HEK293 (cell line): ENCODE data around the gene ELF1.

Experiments
- CTCF ChIA-PET: fragments of 350-600 bp; formaldehyde crosslinking; extraction: SDS; loops from one replicate; lab custom pipeline; 2021; ENCODE audit warnings: antibody characterized with exemption; lab: Yijun Ruan, JAX
- POLR2A ChIA-PET: fragments of 300-600 bp; formaldehyde crosslinking; extraction: SDS; loops from one replicate; lab custom pipeline; 2020; ENCODE audit warnings: antibody characterized with exemption, inconsistent platforms; lab: Yijun Ruan, JAX
- H3K27ac ChIP-seq: fragments of 200-500 bp; sonication (Bioruptor generic); 2 replicates; pipeline ENCODE4 v1.5.1; 2014; ENCODE audit warnings: low read depth, low read length, control low read depth, inconsistent platforms; ENCODE audit errors: extremely low read depth
- H3K36me3 ChIP-seq, 2 experiments: fragments of 200-500 bp in 1 of 2; sonication (Bioruptor generic) in 1 of 2; 1 replicate in 1 of 2; 2 replicates in 1 of 2; pipeline ENCODE4 v1.5.1; 2014 to 2017; ENCODE audit warnings: inconsistent platforms in 2 of 2, low read length in 2 of 2; ENCODE audit not compliant: control insufficient read depth in 2 of 2, insufficient read depth in 1 of 2
- H3K4me1 ChIP-seq: fragments of 200-500 bp; sonication (Bioruptor generic); 2 replicates; pipeline ENCODE4 v1.5.1; 2014; ENCODE audit warnings: mild to moderate bottlenecking, low read length, inconsistent platforms; ENCODE audit not compliant: control insufficient read depth, insufficient read depth
- H3K4me3 ChIP-seq: 2 replicates; pipeline ENCODE4 v1.5.1; 2011; ENCODE audit warnings: low read depth, mild to moderate bottlenecking, control low read depth, low read length, moderate library complexity
- H3K9me3 ChIP-seq: fragments of 200-500 bp; sonication (Bioruptor generic); 2 replicates; pipeline ENCODE4 v1.5.1; 2014; ENCODE audit warnings: low read depth, low read length, inconsistent platforms; ENCODE audit not compliant: control insufficient read depth, insufficient read depth
- AEBP2 ChIP-seq: fragments of 450-650 bp; formaldehyde crosslinking; IDR thresholded peaks from 2 replicates; pipeline ENCODE4 v1.5.1; 2016; ENCODE audit warnings: missing biosample characterization, missing genetic modification characterization, borderline replicate concordance
- EGR2 ChIP-seq: fragments of 450-650 bp; formaldehyde crosslinking; IDR thresholded peaks from 2 replicates; pipeline ENCODE4 v1.5.1; 2016; ENCODE audit warnings: low read depth, missing biosample characterization, missing genetic modification characterization
- GLIS1 ChIP-seq: fragments of 450-650 bp; formaldehyde crosslinking; IDR thresholded peaks from 2 replicates; pipeline ENCODE4 v1.5.1; 2016; ENCODE audit warnings: missing biosample characterization, missing genetic modification characterization
- GLIS2 ChIP-seq: fragments of 450-650 bp; formaldehyde crosslinking; IDR thresholded peaks from 2 replicates; pipeline ENCODE4 v1.5.1; 2016; ENCODE audit warnings: missing biosample characterization, missing genetic modification characterization
- KLF1 ChIP-seq: fragments of 450-650 bp; formaldehyde crosslinking; IDR thresholded peaks from 2 replicates; pipeline ENCODE4 v1.5.1; 2016; ENCODE audit warnings: missing biosample characterization, missing genetic modification characterization
- KLF17 ChIP-seq: fragments of 450-650 bp; formaldehyde crosslinking; IDR thresholded peaks from 2 replicates; pipeline ENCODE4 v1.5.1; 2016; ENCODE audit warnings: missing biosample characterization, missing genetic modification characterization
- KLF7 ChIP-seq: fragments of 450-650 bp; formaldehyde crosslinking; IDR thresholded peaks from 2 replicates; pipeline ENCODE4 v1.5.1; 2016; ENCODE audit warnings: missing biosample characterization, missing genetic modification characterization, borderline replicate concordance
- MYNN ChIP-seq: fragments of 450-650 bp; formaldehyde crosslinking; IDR thresholded peaks from 2 replicates; pipeline ENCODE4 v1.5.1; 2016; ENCODE audit warnings: missing biosample characterization, missing genetic modification characterization, borderline replicate concordance
- PRDM2 ChIP-seq: fragments of 450-650 bp; formaldehyde crosslinking; IDR thresholded peaks from 2 replicates; pipeline ENCODE4 v1.5.1; 2016; ENCODE audit warnings: missing biosample characterization, missing genetic modification characterization, borderline replicate concordance
- RBAK ChIP-seq: fragments of 450-650 bp; formaldehyde crosslinking; IDR thresholded peaks from 2 replicates; pipeline ENCODE4 v1.5.1; 2016; ENCODE audit warnings: missing biosample characterization, missing genetic modification characterization
- REST ChIP-seq: fragments of 450-650 bp; formaldehyde crosslinking; IDR thresholded peaks from 2 replicates; pipeline ENCODE4 v1.5.1; 2016; ENCODE audit warnings: missing biosample characterization, missing genetic modification characterization
- ZNF10 ChIP-seq: fragments of 450-650 bp; formaldehyde crosslinking; IDR thresholded peaks from 2 replicates; pipeline ENCODE4 v1.5.1; 2017; ENCODE audit warnings: missing biosample characterization, missing genetic modification characterization
- ZNF112 ChIP-seq: fragments of 450-650 bp; formaldehyde crosslinking; IDR thresholded peaks from 2 replicates; pipeline ENCODE4 v1.5.0; 2017; ENCODE audit warnings: missing biosample characterization, missing genetic modification characterization
- ZNF223 ChIP-seq: fragments of 450-650 bp; formaldehyde crosslinking; IDR thresholded peaks from 2 replicates; pipeline ENCODE4 v1.5.1; 2016; ENCODE audit warnings: missing biosample characterization, missing genetic modification characterization
- ZNF433 ChIP-seq: fragments of 450-650 bp; formaldehyde crosslinking; IDR thresholded peaks from 2 replicates; pipeline ENCODE4 v1.5.1; 2016; ENCODE audit warnings: missing biosample characterization, missing genetic modification characterization, low read depth
- ZNF530 ChIP-seq: fragments of 450-650 bp; formaldehyde crosslinking; IDR thresholded peaks from 2 replicates; pipeline ENCODE4 v1.5.1; 2016; ENCODE audit warnings: low read depth, missing biosample characterization, missing genetic modification characterization
- ZNF560 ChIP-seq: fragments of 450-650 bp; formaldehyde crosslinking; IDR thresholded peaks from 2 replicates; pipeline ENCODE4 v1.5.1; 2017; ENCODE audit warnings: missing biosample characterization, missing genetic modification characterization, borderline replicate concordance
- ZNF654 ChIP-seq: fragments of 450-650 bp; formaldehyde crosslinking; IDR thresholded peaks from 2 replicates; pipeline ENCODE4 v1.5.1; 2016; ENCODE audit warnings: low read depth, missing biosample characterization, missing genetic modification characterization
- ZNF660 ChIP-seq: fragments of 450-650 bp; IDR thresholded peaks from 2 replicates; pipeline ENCODE4 v1.5.1; 2018; ENCODE audit warnings: missing biosample characterization, mild to moderate bottlenecking, missing genetic modification characterization
- ZNF664 ChIP-seq: fragments of 450-650 bp; formaldehyde crosslinking; IDR thresholded peaks from 2 replicates; pipeline ENCODE4 v1.5.1; 2016; ENCODE audit warnings: missing biosample characterization, missing genetic modification characterization
- ZNF670 ChIP-seq: fragments of 450-650 bp; formaldehyde crosslinking; IDR thresholded peaks from 2 replicates; pipeline ENCODE4 v1.5.1; 2016; ENCODE audit warnings: missing biosample characterization, missing genetic modification characterization, low read depth
- ZNF677 ChIP-seq: fragments of 450-650 bp; IDR thresholded peaks from 2 replicates; pipeline ENCODE4 v1.5.0; 2018; ENCODE audit warnings: missing biosample characterization, mild to moderate bottlenecking, missing genetic modification characterization, moderate library complexity
- ZNF76 ChIP-seq: fragments of 450-650 bp; formaldehyde crosslinking; IDR thresholded peaks from 2 replicates; pipeline ENCODE4; 2016; ENCODE audit warnings: low read depth, missing biosample characterization, missing genetic modification characterization, borderline replicate concordance
- ZNF768 ChIP-seq: fragments of 450-650 bp; formaldehyde crosslinking; IDR thresholded peaks from 2 replicates; pipeline ENCODE4 v1.5.1; 2018; ENCODE audit warnings: missing biosample characterization, mild to moderate bottlenecking, missing genetic modification characterization

The ELF1 gene

GRCh38 chr13:40940841-40941240 lies 78.3 kb downstream of the ELF1 start (continued):
- TF ChIP-seq AEBP2 (tag by site-specific recombination) (no peak), MYNN (tag by site-specific recombination) (no peak), ZNF664 (tag by site-specific recombination) (no peak), ZNF76 (no peak), KLF7 (tag by site-specific recombination) (no peak), GLIS1 (tag by site-specific recombination) (no peak), ZNF677 (tag by site-specific recombination) (no peak), RBAK (tag by site-specific recombination) (no peak)

- H3K9me3 ChIP-seq = no peaks in the 10 kb centered on the region
- H3K27ac ChIP-seq = no peak overlapping the region
- ChIA-PET CTCF (no interaction called here), POLR2A (no interaction called here)
- no peak overlapping the region for H3K4me3 ChIP-seq
- no peaks in the 10 kb centered on the region for H3K4me1 ChIP-seq
- peaks cover 0 to 14% of the 10 kb centered on the region in 2 experiments; a peak in 2 of 3 replicates for H3K36me3 ChIP-seq
- TF ChIP-seq ZNF670 (tag by site-specific recombination) = no peak
- TF ChIP-seq ZNF10 (tag by site-specific recombination) = no peak
- TF ChIP-seq KLF1 (tag by site-specific recombination) = no peak
- TF ChIP-seq ZNF433 (tag by site-specific recombination) = no peak
- TF ChIP-seq ZNF76 = no peak
- no peak for TF ChIP-seq ZNF223 (tag by site-specific recombination)
- no peak for TF ChIP-seq ZNF660 (tag by site-specific recombination)
- no peak for TF ChIP-seq GLIS2 (tag by site-specific recombination)
- TF ChIP-seq ZNF112 = no peak
- TF ChIP-seq REST (tag by site-specific recombination) = no peak
- no peak for TF ChIP-seq ZNF560 (tag by site-specific recombination)
- TF ChIP-seq KLF17 = no peak
- TF ChIP-seq PRDM2 (tag by site-specific recombination) = no peak
- TF ChIP-seq ZNF768 (tag by site-specific recombination) = no peak
- TF ChIP-seq EGR2 = no peak
- no peak for TF ChIP-seq ZNF654
- TF ChIP-seq ZNF530 (tag by site-specific recombination) = no peak
Observed at GRCh38 chr13:40933508-40934204, 85.5 kb downstream of the ELF1 start.
